Spleen (tissue), 11 donors: Measurements from ENCODE around the gene EIPR1. TPM values are rescaled to one million over a fixed set of nuclear protein-coding genes. Genes with fewer than 3 reads are reported as not detected.

Experiments
- DNase-seq: peaks from one replicate; pipeline ENCODE4 v3.0.0-alpha.2; 2020
- H3K27ac ChIP-seq, 8 donors: fragments of 200-600 bp; sonication (generic) in 7 of 8; 1 replicate in 4 of 8; 2 replicates in 4 of 8; pipeline versions ENCODE4 v1.5.0 to v1.8.0; 2016 to 2021; ENCODE audit warnings: inconsistent platforms in 4 of 8, mild to moderate bottlenecking in 4 of 8, moderate library complexity in 1 of 8
- H3K27me3 ChIP-seq, 7 donors: fragments of 200-600 bp; sonication (generic) in 6 of 7; replicated peaks in 1 of 7; 1 replicate in 4 of 7; 2 replicates in 3 of 7; pipeline versions ENCODE4 v1.5.0 to v1.8.0; 2016 to 2021; ENCODE audit warnings: inconsistent platforms in 3 of 7, mild to moderate bottlenecking in 1 of 7
- H3K36me3 ChIP-seq, 6 donors: fragments of 200-600 bp; sonication (generic) in 5 of 6; 1 replicate in 4 of 6; 2 replicates in 2 of 6; pipeline versions ENCODE4 v1.5.0 to v1.8.0; 2016 to 2021; ENCODE audit warnings: inconsistent platforms in 2 of 6
- H3K4me1 ChIP-seq, 6 donors: fragments of 200-600 bp; sonication (generic) in 5 of 6; 1 replicate in 3 of 6; 2 replicates in 3 of 6; pipeline versions ENCODE4 v1.5.0 to v1.8.0; 2016 to 2021; ENCODE audit warnings: inconsistent platforms in 3 of 6
- H3K4me3 ChIP-seq, 8 donors: fragments of 200-600 bp; sonication (generic) in 7 of 8; 1 replicate in 4 of 8; 2 replicates in 4 of 8; pipeline versions ENCODE4 v1.5.0 to v1.8.0; 2016 to 2021; ENCODE audit warnings: inconsistent platforms in 4 of 8, mild to moderate bottlenecking in 4 of 8, moderate library complexity in 2 of 8
- H3K9me3 ChIP-seq, 8 donors: fragments of 200-600 bp; sonication (generic) in 7 of 8; 1 replicate in 4 of 8; 2 replicates in 4 of 8; pipeline versions ENCODE4 v1.5.0 to v1.8.0; 2016 to 2021; ENCODE audit warnings: inconsistent platforms in 4 of 8
- CTCF ChIP-seq, 11 experiments: fragments of 200-600 bp in 7 of 11; fragments of 450-650 bp in 4 of 11; sonication (generic) in 4 of 11; IDR thresholded peaks in 8 of 11; conservative IDR thresholded peaks in 3 of 11; 1 replicate in 7 of 11; 2 replicates in 4 of 11; pipeline versions ENCODE4 v1.4.0 to v1.8.0; 2016 to 2021; ENCODE audit warnings: antibody characterized with exemption in 11 of 11, inconsistent platforms in 4 of 11, mild to moderate bottlenecking in 1 of 11
- POLR2A ChIP-seq, 3 donors: fragments of 450-650 bp; IDR thresholded peaks; one replicate each; pipeline ENCODE4 v1.5.1; 2017; ENCODE audit warnings: antibody characterized with exemption in 3 of 3, mild to moderate bottlenecking in 1 of 3
- POLR2AphosphoS5 ChIP-seq, 3 donors: sonication (generic); formaldehyde crosslinking; IDR thresholded peaks; one replicate each; pipeline ENCODE4 v1.5.1; 2017; ENCODE audit warnings: antibody characterized with exemption in 3 of 3
- WGBS, 5 donors: extraction: QIAGEN DNeasy Blood & Tissue Kit in 3 of 5; methylation state at CpG; one replicate each; pipeline versions ENCODE4 v1.1.5 to v1.1.7; 2013 to 2018; 5-methylcytosine and 5-hydroxymethylcytosine counted together
- intact Hi-C: fragments of 100-400 bp; cut with DNase I; formaldehyde crosslinking; loops from one replicate; pipeline ENCODE4 v1.15.0; 2023; ENCODE audit warnings: low total_unique reads
- polyA plus RNA-seq, 3 donors: library from polyadenylated mRNA; stranded (reverse); fragments of 200-250 nt; gene quantifications; one replicate each; pipeline ENCODE4 v1.2.1, GENCODE V29; 2013
- total RNA-seq, 7 donors: library from RNA; depleted of rRNA in 3 of 7; stranded (reverse); fragments of >200 nt in 3 of 7; fragmentation: NEBNext Ultra II Directional in 4 of 7; extraction: Animal tissue kit (Norgen Biotek cat#: 25700) in 4 of 7; gene quantifications; one replicate each; pipeline versions ENCODE4 v1.1.0 to v1.2.1, GENCODE V29; 2016 to 2021
- donor health status: healthy with polysubstance abuse.
- donor health status: DM: no; HTN: no; CAD: no; lungs with moderate emphysema.
- donor health status: DM: no; HTN: no; CAD: no.
- donor health status: Bipolar disorder and iron deficiency.
- donor health status: healthy.
- donor health status: DM: no; HTN: no; CAD: no.
- donor health status: DM: yes; HTN: yes; CAD: no.

Gene EIPR1
- total and polyA plus RNA-seq, 10 donors = 16.1 to 60.1 (median 26.3) TPM

- Histone ChIP-seq H3K9me3 (peaks cover 0 to 9% (median 0%) of the 10 kb centered on the region in 8 donors), H3K27ac (no peak overlapping the region), H3K4me3 (no peak overlapping the region), H3K36me3 (peaks cover 0 to 21% (median 0%) of the 10 kb centered on the region in 6 donors), H3K4me1 (peaks cover 0 to 10% (median 5%) of the 10 kb centered on the region in 6 donors), H3K27me3 (no peaks in the 10 kb centered on the region)
- WGBS, 5 donors = 89 to 95% (median 92%) methylated on average over 17 to 20 of the region's 20 CpGs
- TF ChIP-seq CTCF (IDR thresholded peaks at IDR 0.05 in 8 of 11, conservative IDR thresholded peaks at IDR 0.05 in 3 of 11) (no peak), POLR2AphosphoS5 (IDR thresholded peaks at IDR 0.05) (peak in 1 of 3 donors; percentile 7)
- peak; percentile 56 for DNase-seq
- intact Hi-C loops = no loop called here
Observed at GRCh38 chr2:3267869-3268704, 109.5 kb downstream of the EIPR1 start.

DNA sequence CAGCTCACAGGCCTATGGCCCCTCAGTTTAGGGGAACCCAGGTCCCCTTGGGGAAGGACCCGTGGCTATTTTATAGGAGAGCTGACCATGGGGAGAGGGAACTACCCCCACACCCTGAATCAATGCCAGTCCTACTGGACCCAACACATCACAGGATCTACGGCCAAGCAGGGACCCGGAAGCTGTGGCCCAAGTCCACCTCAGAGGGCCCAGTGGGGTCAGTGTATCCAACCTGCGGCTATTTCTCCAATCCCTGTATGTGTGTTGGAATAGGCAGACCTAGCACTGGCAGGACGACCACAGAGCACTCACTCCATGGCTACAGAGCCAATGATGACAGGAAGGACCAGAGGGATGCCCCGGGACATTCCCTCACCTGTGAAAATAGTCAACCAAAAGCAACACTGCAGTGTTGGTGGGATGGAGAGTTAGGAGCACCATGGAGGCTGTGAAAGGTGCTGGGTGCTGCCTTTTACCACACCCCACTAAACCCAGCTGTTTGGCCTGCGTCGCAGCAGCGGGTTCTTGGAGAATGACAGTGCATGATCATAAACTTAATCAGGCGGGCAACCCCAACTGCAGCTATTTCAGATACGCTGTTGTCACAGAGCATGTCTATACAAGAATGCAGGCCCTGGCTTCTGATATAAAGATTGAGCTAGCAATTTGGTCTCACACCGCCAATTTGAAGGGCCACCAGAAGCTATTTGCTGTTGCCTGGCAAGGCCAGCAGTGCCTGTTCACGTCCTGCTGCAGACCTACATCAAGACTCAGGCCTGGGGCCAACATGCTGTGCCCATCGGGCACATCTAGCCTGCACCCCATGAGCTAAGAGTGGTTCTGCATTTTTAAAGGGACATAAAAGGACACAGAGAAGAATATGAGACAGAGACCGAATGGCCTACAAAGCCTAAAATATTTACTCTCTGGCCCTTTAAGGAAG lies 110.4 kb downstream of the EIPR1 start:
- DNase-seq = peak; percentile 51
- 85 to 95% (median 90%) methylated on average over 12 to 15 of the region's 15 CpGs for WGBS, 5 donors
- Histone ChIP-seq H3K9me3 (peaks cover 0 to 9% (median 0%) of the 10 kb centered on the region in 8 donors), H3K4me1 (peaks cover 0 to 11% (median 5%) of the 10 kb centered on the region in 6 donors), H3K36me3 (peaks cover 0 to 24% (median 0%) of the 10 kb centered on the region in 6 donors), H3K27ac (no peak overlapping the region), H3K27me3 (no peaks in the 10 kb centered on the region), H3K4me3 (no peak overlapping the region)
- TF ChIP-seq POLR2A (IDR thresholded peaks at IDR 0.05) (no peak), POLR2AphosphoS5 (IDR thresholded peaks at IDR 0.05) (no peak), CTCF (IDR thresholded peaks at IDR 0.05 in 8 of 11, conservative IDR thresholded peaks at IDR 0.05 in 3 of 11) (no peak)
- intact Hi-C loops = no loop called here

DNA sequence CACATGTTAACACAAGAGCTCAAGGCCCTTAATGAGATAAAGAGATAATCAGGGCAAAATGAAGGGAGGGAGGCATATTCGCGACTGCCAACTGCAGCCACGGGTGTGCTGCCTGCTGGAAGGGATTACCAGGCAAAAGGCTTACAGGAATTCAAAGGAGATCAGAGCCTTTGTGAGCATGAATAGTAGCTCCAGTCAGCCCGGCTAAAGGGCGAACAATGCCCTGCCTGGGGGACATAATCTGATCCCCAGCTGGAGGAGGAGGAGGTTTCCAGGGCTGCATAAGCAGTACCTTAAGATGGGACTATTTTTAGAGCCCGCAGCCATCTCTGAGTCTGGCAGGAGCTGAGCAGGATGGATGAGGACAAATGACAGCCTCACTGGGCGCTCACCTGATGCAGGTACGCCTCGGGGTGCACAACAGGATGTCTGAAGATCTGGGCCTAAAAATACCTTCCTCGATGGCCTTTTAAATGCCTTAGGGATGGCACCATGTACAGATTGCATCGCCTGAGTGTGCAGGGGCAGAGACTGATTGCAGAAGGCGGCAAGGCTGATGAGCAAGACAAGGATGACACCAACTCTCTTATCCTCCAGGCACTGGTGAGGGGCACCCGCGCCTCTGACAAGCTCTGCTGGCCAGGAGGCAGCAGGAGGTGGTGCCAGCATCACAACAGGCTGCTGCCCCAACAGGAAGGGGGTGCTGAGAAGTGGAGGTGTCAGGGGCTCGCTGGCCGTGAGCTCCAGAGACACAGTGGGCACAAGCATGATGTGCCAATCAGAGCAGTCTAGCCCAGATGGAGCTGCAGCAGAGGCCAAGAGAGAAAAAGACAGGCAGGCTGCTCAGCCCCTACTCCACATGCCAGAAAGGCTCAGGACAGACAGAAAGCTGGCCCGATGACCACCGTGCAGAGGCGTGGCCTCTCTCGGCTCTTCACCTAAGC lies 111.4 kb downstream of the EIPR1 start:
- no peaks in the 10 kb centered on the region for H3K27me3 ChIP-seq
- TF ChIP-seq POLR2AphosphoS5 (IDR thresholded peaks at IDR 0.05) = no peak
- TF ChIP-seq CTCF (IDR thresholded peaks at IDR 0.05 in 8 of 11, conservative IDR thresholded peaks at IDR 0.05 in 3 of 11) = no peak
- TF ChIP-seq POLR2A (IDR thresholded peaks at IDR 0.05) = no peak
- no peak overlapping the region for H3K27ac ChIP-seq
- intact Hi-C loops = no loop called here
- WGBS, 5 donors = 87 to 96% (median 93%) methylated on average over 18 to 20 of the region's 20 CpGs
- no peak overlapping the region for H3K4me3 ChIP-seq
- H3K9me3 ChIP-seq = no peaks in the 10 kb centered on the region
- H3K36me3 ChIP-seq = peaks cover 0 to 28% (median 0%) of the 10 kb centered on the region in 6 donors
- peaks cover 0 to 13% (median 5%) of the 10 kb centered on the region in 6 donors for H3K4me1 ChIP-seq
- DNase-seq = peak; percentile 39
